RCC 7860 (cell line): ENCODE measurements around the gene TRIM8.

Experiments used
- DNase-seq: peaks from one replicate; pipeline ENCODE4 v3.0.0-alpha.2; 2015; ENCODE audit warnings: low spot score
- FAIRE-seq: peaks from 2 replicates; lab custom pipeline; 2012; peaks lifted over from hg19 to GRCh38; lab: Jason Lieb, UNC

The TRIM8 gene

GRCh38 chr10:102615361-102615760 lies 28.9 kb upstream of the TRIM8 start:
- no peak for DNase-seq
- no peak for FAIRE-seq

DNA sequence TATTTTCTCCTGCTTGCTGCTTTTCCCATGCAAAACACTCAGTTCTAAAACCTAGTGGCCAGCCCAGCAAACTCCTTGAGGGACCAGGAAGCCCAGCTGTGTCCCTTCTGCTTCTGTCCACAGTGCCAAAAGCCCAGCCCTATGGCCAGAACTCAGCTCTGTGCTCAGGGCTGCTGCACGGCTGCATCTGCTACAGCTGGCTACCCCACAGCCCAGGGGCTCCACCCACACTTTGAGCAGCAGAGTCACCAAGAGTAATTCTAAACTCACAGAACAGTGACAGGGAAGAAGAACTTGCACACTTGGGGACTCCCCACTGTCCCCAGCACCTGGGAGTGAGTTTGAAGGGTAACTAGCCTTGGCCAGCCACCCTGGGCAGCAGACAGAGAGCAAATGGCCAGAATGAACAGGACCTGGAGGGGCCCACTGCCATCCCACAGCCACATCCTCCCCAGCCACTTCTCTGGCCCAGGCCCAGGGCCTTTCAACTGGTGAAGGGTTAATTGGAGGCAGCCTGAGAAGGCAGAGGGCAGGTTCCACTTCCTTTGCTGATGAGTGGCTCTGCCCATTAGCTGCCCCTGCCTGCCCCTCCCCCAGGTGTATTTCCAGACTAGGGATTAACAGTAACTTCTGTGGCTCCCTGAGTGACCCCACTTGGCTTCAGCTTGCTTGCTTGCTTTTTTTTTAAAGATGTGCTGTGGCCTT lies 28.1 kb upstream of the TRIM8 start:
- no peak for FAIRE-seq
- peak; percentile 39 for DNase-seq

DNA sequence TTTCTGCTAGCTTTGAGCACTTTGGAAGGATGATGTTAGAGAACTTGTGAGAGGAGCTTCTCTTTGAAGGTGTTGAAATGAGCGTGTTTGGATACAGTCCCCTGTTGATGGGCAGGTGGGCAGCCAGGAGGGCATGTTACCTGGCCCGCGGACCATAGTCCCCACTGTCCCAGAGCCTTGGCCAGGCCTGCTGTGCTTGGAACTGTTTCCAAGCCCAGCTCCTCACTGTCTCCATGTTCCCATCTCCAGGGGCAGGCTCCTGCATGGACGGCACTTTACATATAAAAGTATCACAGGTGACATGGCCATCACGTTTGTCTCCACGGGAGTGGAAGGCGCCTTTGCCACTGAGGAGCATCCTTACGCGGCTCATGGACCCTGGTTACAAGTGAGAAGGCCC lies 27.2 kb upstream of the TRIM8 start:
- no peak for DNase-seq
- no peak for FAIRE-seq

DNA sequence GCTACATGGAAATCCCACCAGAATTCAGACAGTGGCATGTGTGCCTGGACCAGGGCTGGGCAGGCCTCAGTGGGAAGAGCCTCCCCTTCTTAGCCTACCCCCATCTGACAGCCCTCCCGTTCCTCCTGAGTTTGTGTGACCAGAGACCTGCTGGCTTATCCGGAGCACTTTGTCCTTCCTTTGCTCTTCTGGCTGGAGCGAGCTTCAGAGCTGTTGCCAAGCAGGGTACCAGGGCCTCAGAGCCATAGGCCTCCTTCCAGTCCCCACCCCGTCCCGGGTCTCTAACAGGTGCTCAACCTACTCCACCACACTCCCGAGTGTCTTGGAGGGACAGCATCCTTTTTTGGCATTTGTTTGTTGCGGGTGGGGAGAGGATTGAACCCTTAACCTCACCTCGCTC lies 26.5 kb upstream of the TRIM8 start:
- no peak for DNase-seq
- FAIRE-seq, result no peak

GRCh38 chr10:102619281-102619981 lies 24.8 kb upstream of the TRIM8 start:
- DNase-seq (no peak), FAIRE-seq (no peak)

DNA sequence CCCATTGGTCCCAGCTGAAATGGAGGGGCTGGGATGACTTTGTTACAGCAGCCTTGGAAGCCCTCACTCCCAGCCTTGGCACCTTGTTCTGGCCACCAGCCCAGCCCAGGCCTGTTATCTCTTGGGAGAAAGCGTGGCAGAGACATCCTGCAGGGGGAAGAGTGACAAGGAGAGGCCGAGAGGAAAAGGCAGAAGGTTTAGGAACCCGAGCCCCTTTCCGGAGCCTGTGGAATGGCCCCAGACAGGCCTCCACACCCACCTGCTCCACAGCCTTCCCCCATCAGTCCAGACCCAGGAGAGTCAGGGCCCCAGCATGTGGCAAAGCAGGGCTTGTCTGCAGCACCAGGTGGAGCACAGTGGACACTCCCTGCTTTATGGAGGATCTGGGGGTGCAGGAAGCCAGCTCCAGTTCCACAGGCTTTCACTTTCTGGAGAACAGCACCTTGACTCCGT lies 24.1 kb upstream of the TRIM8 start:
- no peak for DNase-seq
- FAIRE-seq, result no peak

- no peak for DNase-seq
- no peak for FAIRE-seq
Observed at GRCh38 chr10:102620591-102621442, 23.5 kb upstream of the TRIM8 start.

DNA sequence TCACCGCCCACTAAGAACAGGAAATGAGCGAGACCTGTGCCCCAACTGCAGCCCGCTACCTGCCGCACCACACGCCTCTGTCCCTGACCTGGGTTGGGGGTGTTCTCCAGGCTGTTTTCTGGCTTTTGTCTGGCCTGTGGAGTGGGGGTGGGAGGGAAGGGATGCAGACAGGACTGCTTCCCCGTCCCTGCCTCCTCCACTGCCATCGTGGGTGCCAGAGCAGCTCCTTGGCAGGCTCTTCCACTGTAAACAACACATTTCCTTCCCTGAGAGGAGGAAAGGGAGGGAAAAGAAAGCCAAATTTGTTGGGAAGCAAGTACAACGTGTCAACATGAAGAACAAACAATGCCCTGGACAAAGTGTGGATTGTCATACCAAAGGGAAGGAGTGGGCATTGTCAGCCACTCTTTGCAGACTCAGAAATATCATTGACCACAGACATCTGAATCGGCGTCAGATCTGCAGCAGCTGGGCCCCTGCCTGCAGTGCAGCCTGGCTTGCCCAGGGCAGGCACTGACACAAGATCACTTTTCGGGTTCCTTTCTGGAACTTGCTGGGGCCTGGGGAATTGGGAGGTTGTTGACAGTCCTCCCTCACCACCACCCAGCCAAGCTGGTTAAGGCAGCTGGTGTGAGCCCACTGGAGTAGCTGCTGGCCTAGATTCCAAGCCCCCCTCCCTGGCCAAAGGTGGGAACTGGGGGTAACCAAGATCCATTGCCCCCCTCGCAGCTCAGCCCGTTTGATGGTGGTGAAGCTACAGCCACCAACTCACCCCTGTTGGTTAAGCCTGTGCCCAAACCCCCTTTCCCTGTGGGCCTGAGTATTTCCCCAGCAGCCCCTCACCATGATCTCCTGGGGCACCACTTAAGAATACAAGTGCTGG lies 22.6 kb upstream of the TRIM8 start:
- DNase-seq (no peak), FAIRE-seq (no peak)

DNA sequence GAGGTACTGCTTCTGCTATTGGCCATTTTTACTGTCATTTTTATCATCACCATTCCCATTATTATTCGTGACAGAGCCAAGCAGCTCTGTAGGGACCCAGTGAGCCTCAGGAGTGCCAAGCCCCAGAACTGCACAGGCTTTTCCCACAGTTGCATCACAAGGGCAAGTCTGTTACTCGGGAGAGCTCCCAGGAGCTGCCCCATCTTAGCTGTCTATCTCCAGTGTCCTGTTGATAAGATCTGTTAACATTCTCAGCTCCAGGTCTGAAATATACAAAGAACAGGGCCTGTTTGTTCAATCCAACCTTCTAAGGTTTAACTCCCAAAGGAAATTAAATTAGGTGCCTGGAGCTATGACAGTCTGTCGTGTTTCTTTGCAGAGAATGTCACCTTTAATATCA lies 20.2 kb upstream of the TRIM8 start:
- no peak for FAIRE-seq
- no peak for DNase-seq

DNA sequence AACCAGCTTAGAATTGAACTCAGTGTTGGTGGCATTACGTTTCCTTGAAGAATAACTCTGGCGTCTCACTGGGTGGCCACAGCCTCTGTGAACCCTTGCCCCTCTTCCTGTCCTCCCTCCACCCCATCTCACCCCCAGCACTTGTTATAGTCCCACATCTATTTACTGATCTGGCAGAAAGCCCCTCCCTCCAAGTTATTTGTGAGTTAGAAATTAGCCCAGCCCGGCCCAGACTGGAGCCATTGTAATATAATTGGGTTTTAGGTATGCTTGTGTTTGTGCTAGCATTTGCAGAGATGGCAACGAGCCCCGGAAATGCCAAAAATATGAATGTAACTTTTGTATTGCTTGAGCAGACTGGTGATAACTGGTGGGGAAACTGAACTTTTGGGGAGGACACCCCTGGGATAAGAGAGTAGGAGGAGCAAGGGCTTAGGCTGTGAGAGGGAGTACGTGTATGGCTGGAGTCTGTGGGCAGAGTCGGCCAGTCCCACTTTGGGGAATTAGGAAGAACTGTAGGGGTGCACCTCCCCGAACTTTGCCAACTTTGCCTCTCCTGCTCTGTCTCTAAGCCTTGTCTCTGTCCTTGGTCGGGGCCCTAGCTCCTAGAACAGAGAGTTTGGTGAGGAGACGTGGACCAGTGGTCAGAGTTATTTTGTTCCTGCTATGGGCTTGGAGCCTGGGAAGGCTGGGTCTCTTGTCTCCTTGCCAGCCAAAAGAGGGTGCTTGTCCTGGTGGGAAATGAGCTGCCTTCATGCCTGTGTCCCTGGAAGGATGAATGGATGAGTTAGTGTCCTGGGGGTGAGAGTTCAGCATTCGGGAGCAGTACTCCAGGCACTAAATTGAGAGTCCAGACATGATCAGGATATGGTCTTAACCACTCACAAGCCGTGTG lies 19.3 kb upstream of the TRIM8 start:
- no peak for FAIRE-seq
- no peak for DNase-seq

DNA sequence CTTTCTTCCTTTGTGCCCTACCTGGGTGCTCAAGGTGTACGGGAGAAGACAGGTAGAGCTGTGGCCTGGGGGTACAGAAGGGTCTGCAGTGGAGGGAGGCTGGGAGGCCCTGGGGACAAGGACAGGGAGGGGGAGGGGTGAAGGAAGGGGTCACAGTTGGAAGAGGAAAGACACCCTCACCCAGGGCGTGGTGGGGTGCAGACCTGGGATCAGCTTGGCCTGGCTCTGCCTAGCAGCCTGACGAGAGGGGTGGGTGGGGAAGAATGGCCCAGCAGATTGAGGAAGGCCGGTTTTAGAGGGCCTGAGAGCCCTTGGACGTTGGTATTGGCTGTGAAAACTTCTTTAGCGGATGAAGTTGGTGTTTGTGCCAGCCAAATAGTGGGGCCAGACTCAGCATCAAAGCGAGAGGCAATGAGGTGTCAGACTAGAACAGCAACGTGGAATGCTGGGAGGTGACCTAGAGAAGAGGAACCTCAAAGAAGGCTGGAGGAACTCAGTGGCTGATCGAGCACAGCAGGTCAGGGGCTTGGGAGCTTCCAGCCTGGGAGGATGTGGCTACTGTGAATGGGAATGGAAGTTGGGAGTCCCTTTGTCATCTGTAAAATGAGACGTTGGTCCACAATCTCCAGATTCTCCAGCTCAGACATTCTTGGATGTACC lies 18.1 kb upstream of the TRIM8 start:
- FAIRE-seq, result no peak
- no peak for DNase-seq

- FAIRE-seq (no peak), DNase-seq (no peak)
Observed at GRCh38 chr10:102627291-102627735, 17.0 kb upstream of the TRIM8 start.

DNA sequence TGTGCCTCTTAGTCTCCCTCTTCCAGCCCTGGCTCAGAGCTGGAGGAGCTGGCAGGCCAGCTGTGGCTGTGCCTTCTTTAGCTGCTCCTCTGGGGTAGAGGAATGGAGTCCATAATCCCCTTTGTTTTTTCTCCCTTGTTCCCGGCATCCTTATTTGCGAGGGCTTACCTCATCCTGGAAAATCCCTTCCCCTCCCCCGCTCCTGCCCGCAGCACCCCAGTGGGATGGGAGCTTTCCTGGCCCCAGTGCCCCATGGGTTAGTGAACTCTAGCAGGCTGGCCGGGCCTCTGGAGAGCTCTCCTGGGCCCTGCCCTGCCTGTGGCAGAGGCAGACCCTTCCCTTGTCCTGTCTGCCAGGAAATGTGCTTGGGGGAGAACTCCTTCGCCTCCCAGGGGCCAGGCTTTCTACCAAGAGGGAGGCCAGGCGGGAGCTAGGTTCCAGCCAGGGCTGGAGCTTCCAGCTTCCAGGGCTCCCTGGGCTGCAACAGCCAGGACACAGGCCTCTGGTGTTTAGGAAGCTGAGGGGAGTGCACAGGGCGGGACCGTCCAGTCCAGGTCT lies 16.5 kb upstream of the TRIM8 start:
- FAIRE-seq (peak; percentile 68), DNase-seq (peak; percentile 84)

DNA sequence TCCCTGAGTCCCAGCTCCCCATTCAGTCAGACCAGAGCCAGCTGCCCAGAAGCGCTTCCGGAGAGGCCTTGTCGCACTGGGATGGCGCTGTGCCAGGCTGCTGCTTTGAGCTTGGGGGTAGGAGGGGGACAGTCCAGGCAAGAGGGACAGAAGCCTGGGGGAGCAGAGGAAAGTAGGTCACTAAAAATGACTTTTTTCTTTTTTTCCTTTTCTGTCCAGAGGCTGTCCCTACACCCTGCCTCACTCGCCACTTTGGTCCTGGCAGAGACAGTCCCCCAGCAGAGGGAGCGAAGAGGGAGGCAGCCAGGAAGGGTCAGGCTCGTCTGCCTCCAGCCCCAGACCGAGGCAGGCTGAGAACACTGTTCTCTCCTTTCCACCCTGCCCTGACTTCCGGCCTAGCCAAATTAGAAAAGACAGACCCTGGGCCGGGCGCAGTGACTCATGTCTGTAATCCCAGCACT lies 15.8 kb upstream of the TRIM8 start:
- FAIRE-seq (no peak), DNase-seq (peak; percentile 65)

DNA sequence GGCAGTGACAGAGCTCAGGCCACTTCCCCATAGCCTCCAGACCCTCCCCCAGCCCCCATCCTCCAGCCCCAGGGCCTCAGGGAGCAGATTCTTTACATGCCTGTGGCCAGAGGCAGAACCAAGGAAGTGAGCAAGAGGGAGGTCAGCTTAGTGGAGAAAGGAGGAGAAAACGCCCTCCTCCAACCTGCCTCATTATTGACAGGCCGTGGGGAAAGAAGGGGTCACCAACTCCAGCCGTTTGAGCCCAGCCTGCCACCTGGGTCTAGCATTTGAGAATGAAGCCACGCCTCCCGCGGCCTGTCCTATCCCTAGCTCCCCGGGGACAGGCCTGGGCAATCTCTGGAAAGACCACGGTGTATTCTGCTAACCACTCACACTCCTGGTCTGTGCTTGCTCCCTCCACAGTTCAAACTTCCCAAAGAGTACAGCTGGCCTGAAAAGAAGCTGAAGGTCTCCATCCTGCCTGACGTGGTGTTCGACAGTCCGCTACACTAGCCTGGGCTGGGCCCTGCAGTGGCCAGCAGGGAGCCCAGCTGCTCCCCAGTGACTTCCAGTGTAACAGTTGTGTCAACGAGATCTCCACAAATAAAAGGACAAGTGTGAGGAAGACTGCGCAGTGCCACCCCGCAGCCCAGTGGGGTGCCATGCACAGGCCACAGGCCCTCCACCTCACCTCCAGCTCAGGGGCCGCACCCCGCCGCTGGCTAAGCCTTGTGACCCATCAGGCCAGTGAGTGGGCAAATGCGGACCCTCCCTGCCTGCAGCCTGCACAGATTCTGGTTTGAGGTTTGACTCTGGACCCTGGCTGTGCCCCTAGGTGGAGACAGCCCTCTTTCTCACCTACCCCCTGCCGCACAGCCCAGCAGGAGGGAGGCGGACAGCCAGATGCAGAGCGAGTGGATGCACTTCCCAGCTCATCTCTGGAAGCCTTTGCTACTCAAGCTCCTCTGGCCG lies 14.3 kb upstream of the TRIM8 start:
- peak; percentile 96 for FAIRE-seq
- DNase-seq, result peak; percentile 99

GRCh38 chr10:102630663-102631062 lies 13.6 kb upstream of the TRIM8 start:
- DNase-seq (no peak), FAIRE-seq (no peak)
